Measurements from ENCODE around the gene ATXN7L1. TPM values are rescaled to one million over a fixed set of nuclear protein-coding genes. Genes with fewer than 3 reads are reported as not detected.

The ATXN7L1 gene
- polyA plus RNA-seq, 1 of the 3 experiments (the other 2 are of a cell fraction) = 6.0 TPM

GRCh38 chr7:105819559-105819958 is 56.8 kb downstream of the ATXN7L1 start:
- no peak overlapping the region for H2AFZ ChIP-seq (ENCODE audit: low read depth)
- no peak for DNase-seq
- no peaks in the 10 kb centered on the region for H3K9me2 ChIP-seq
- no peak overlapping the region for H3K9ac ChIP-seq
- no peaks in the 10 kb centered on the region for H4K20me1 ChIP-seq (ENCODE audit: insufficient read depth)
- H3K79me2 ChIP-seq (ENCODE audit: insufficient read depth) = no peaks in the 10 kb centered on the region
- no peaks in the 10 kb centered on the region for H3K9me3 ChIP-seq
- no peak overlapping the region for H3K4me3 ChIP-seq (ENCODE audit: low read depth in 2 of 2, low read length in 1 of 2)
- no peaks in the 10 kb centered on the region for H3K27me3 ChIP-seq (ENCODE audit: insufficient read depth)
- CTCF ChIA-PET = interaction anchor here (1.3 kb wide), 1 partner anchor 12 kb away, joined by 3 read pairs; no protein-coding TSS in a partner anchor
- H3K4me1 ChIP-seq (ENCODE audit: control insufficient read depth in 1 of 2, insufficient read depth in 2 of 2, low read depth in 1 of 2, low read length in 1 of 2) = no peaks in the 10 kb centered on the region
- POLR2A ChIA-PET = no interaction called here
- H3F3A ChIP-seq (replicated peaks; ENCODE audit: insufficient read depth) = no peaks in the 10 kb centered on the region
- H3K27ac ChIP-seq (ENCODE audit: low read depth in 2 of 2, low read length in 1 of 2) = no peak overlapping the region
- TF ChIP-seq PBX3 (IDR thresholded peaks at IDR 0.05) = no peak
- no peak for TF ChIP-seq GABPA (IDR thresholded peaks at IDR 0.05; ENCODE audit: low read depth)
- TF ChIP-seq CTCF (IDR thresholded peaks at IDR 0.05) = no peak
- no peak for TF ChIP-seq JUND (IDR thresholded peaks at IDR 0.05)
- TF ChIP-seq TAF1 (IDR thresholded peaks at IDR 0.05; ENCODE audit: borderline replicate concordance, low read depth, low read length) = no peak
- TF ChIP-seq NRF1 (IDR thresholded peaks at IDR 0.05; ENCODE audit: low read depth, low read length) = no peak
- TF ChIP-seq YY1 (IDR thresholded peaks at IDR 0.05; ENCODE audit: low read depth) = no peak
- no peak overlapping the region for H3K4me2 ChIP-seq
- WGBS (ENCODE audit: low lambda C conversion rate) = 96% methylated on average over 18 of the region's 18 CpGs
- no peaks in the 10 kb centered on the region for H3K36me3 ChIP-seq (replicated peaks in 1 of 2; ENCODE audit: control insufficient read depth in 1 of 2, insufficient read depth in 2 of 2, low read length in 1 of 2)

DNA sequence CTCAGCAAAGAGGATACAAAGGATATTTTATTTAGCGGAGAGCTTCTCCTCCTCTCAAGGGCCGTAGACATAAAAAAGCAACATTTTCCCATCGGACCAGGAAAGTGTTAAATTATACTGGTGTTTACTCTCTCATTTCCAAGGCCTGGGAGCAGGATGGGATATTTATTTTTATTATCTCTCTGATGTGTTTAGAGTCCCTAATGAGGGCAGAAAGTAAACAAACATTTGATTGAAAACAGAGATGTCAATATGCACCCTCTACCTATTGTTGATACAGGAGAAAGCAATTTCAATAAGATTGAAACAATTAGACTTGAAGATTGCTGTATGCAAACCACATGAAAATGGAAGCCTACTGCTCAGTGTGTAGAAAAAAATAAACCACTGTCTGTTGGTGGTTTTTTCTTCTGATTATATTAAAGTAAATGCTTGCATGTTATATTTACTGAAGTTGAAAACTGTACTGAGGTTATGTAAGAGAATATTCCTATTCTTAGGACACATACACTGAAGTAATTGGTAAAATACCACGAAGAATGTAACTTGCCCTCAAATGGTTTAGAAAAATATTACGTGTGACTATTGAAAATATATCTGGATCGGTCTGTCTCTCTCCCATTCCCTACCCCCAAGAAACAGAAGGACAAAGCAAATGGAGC is 59.3 kb downstream of the ATXN7L1 start:
- H3K27ac ChIP-seq (ENCODE audit: low read depth in 2 of 2, low read length in 1 of 2) = no peak overlapping the region
- no peaks in the 10 kb centered on the region for H3K9me3 ChIP-seq
- no peaks in the 10 kb centered on the region for H3K79me2 ChIP-seq (ENCODE audit: insufficient read depth)
- WGBS (ENCODE audit: low lambda C conversion rate) = 94% methylated on average over 6 of the region's 6 CpGs
- TF ChIP-seq RFX5 (IDR thresholded peaks at IDR 0.05; ENCODE audit: low read length) (no peak), CTCF (IDR thresholded peaks at IDR 0.05) (no peak), MAX (IDR thresholded peaks at IDR 0.05; ENCODE audit: low read depth) (no peak), NRF1 (IDR thresholded peaks at IDR 0.05; ENCODE audit: low read depth, low read length) (no peak), FOXM1 (IDR thresholded peaks at IDR 0.05; ENCODE audit: low read depth) (no peak)
- TF ChIP-seq, protein P1, sequence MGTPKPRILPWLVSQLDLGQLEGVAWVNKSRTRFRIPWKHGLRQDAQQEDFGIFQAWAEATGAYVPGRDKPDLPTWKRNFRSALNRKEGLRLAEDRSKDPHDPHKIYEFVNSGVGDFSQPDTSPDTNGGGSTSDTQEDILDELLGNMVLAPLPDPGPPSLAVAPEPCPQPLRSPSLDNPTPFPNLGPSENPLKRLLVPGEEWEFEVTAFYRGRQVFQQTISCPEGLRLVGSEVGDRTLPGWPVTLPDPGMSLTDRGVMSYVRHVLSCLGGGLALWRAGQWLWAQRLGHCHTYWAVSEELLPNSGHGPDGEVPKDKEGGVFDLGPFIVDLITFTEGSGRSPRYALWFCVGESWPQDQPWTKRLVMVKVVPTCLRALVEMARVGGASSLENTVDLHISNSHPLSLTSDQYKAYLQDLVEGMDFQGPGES (IDR thresholded peaks at IDR 0.05; ENCODE audit: low read depth, low read length) = no peak
- H3K9ac ChIP-seq = no peak overlapping the region
- H3K4me2 ChIP-seq = no peak overlapping the region
- no peaks in the 10 kb centered on the region for H3K9me2 ChIP-seq
- no peak for DNase-seq
- H3F3A ChIP-seq (replicated peaks; ENCODE audit: insufficient read depth) = no peaks in the 10 kb centered on the region
- no peak overlapping the region for H3K4me3 ChIP-seq (ENCODE audit: low read depth in 2 of 2, low read length in 1 of 2)
- H3K36me3 ChIP-seq (replicated peaks in 1 of 2; ENCODE audit: control insufficient read depth in 1 of 2, insufficient read depth in 2 of 2, low read length in 1 of 2) = no peaks in the 10 kb centered on the region
- no peaks in the 10 kb centered on the region for H3K27me3 ChIP-seq (ENCODE audit: insufficient read depth)
- no peaks in the 10 kb centered on the region for H4K20me1 ChIP-seq (ENCODE audit: insufficient read depth)
- H3K4me1 ChIP-seq (ENCODE audit: control insufficient read depth in 1 of 2, insufficient read depth in 2 of 2, low read depth in 1 of 2, low read length in 1 of 2) = no peaks in the 10 kb centered on the region
- POLR2A ChIA-PET = no interaction called here
- no peak overlapping the region for H2AFZ ChIP-seq (ENCODE audit: low read depth)
- CTCF ChIA-PET = interaction anchor here (0.8 to 2.1 kb wide), 4 partner anchors 12 to 225 kb away, joined by 3 to 8 read pairs (median 3); no protein-coding TSS in a partner anchor

Measured in SK-N-SH (cell line).